Measurements from ENCODE around the gene PDE10A. TPM values are rescaled to one million over a fixed set of nuclear protein-coding genes. Genes with fewer than 3 reads are reported as not detected.

The PDE10A gene
- total RNA-seq, 1 donor from 2014 or later = 14.4 TPM

- Mint-ChIP-seq H3K9me3 (ENCODE audit: low read depth) (no peaks in the 10 kb centered on the region), H3K27me3 (no peaks in the 10 kb centered on the region), H3K4me3 (ENCODE audit: low read depth) (no peak overlapping the region), H3K27ac (no peak overlapping the region), H3K36me3 (ENCODE audit: insufficient read depth) (no peaks in the 10 kb centered on the region), H3K4me1 (ENCODE audit: low read depth) (peaks cover 12% of the 10 kb centered on the region)
- DNase-seq (ENCODE audit: low spot score, unreplicated experiment) = no peak
- no peak for TF ChIP-seq CTCF (IDR thresholded peaks at IDR 0.05; ENCODE audit: unreplicated experiment)
Measured at GRCh38 chr6:165577556-165577955, 85.5 kb downstream of the PDE10A start.

GRCh38 chr6:165575158-165575549 lies 87.9 kb downstream of the PDE10A start:
- Mint-ChIP-seq H3K27ac (no peak overlapping the region), H3K27me3 (no peaks in the 10 kb centered on the region), H3K4me1 (ENCODE audit: low read depth) (peaks cover 18% of the 10 kb centered on the region), H3K4me3 (ENCODE audit: low read depth) (no peak overlapping the region), H3K9me3 (ENCODE audit: low read depth) (peaks cover 4% of the 10 kb centered on the region), H3K36me3 (ENCODE audit: insufficient read depth) (peaks cover 2% of the 10 kb centered on the region)
- TF ChIP-seq CTCF (IDR thresholded peaks at IDR 0.05; ENCODE audit: unreplicated experiment) = no peak
- DNase-seq (ENCODE audit: low spot score, unreplicated experiment) = no peak

GRCh38 chr6:165574220-165575157 lies 88.6 kb downstream of the PDE10A start:
- Mint-ChIP-seq H3K27ac (peak overlapping the region; percentile 93), H3K27me3 (no peaks in the 10 kb centered on the region), H3K9me3 (ENCODE audit: low read depth) (peaks cover 6% of the 10 kb centered on the region), H3K4me3 (ENCODE audit: low read depth) (no peak overlapping the region), H3K4me1 (ENCODE audit: low read depth) (peaks cover 18% of the 10 kb centered on the region), H3K36me3 (ENCODE audit: insufficient read depth) (peaks cover 2% of the 10 kb centered on the region)
- no peak for TF ChIP-seq CTCF (IDR thresholded peaks at IDR 0.05; ENCODE audit: unreplicated experiment)
- DNase-seq (ENCODE audit: low spot score, unreplicated experiment) = no peak

GRCh38 chr6:165573671-165574070 lies 89.4 kb downstream of the PDE10A start:
- DNase-seq (ENCODE audit: low spot score, unreplicated experiment) = no peak
- Mint-ChIP-seq H3K36me3 (ENCODE audit: insufficient read depth) (peaks cover 2% of the 10 kb centered on the region), H3K4me3 (ENCODE audit: low read depth) (no peak overlapping the region), H3K4me1 (ENCODE audit: low read depth) (peaks cover 18% of the 10 kb centered on the region), H3K27ac (peak overlapping the region; percentile 93), H3K9me3 (ENCODE audit: low read depth) (peaks cover 6% of the 10 kb centered on the region), H3K27me3 (no peaks in the 10 kb centered on the region)
- TF ChIP-seq CTCF (IDR thresholded peaks at IDR 0.05; ENCODE audit: unreplicated experiment) = no peak

GRCh38 chr6:165571721-165572132 lies 91.3 kb downstream of the PDE10A start:
- H3K36me3 Mint-ChIP-seq (ENCODE audit: insufficient read depth) = peaks cover 5% of the 10 kb centered on the region
- peaks cover 18% of the 10 kb centered on the region for H3K4me1 Mint-ChIP-seq (ENCODE audit: low read depth)
- TF ChIP-seq CTCF (IDR thresholded peaks at IDR 0.05; ENCODE audit: unreplicated experiment) = no peak
- DNase-seq (ENCODE audit: low spot score, unreplicated experiment) = no peak
- H3K9me3 Mint-ChIP-seq (ENCODE audit: low read depth) = peaks cover 9% of the 10 kb centered on the region
- H3K4me3 Mint-ChIP-seq (ENCODE audit: low read depth) = no peak overlapping the region
- no peaks in the 10 kb centered on the region for H3K27me3 Mint-ChIP-seq
- H3K27ac Mint-ChIP-seq = no peak overlapping the region
